ENCODE measurements around the gene PNMA6E.
"Not testable (repeated sequence)": the region's sequence is repeated elsewhere in the genome, so short reads cannot be mapped to it uniquely, and the experiment has no call there.

PNMA6E gene

GRCh38 chrX:153408221-153408721 lies 7.1 kb upstream of the PNMA6E start:
- Histone ChIP-seq H3K9me3 (ENCODE audit: low read depth, low read length) (no peaks in the 10 kb centered on the region), H3K36me3 (ENCODE audit: insufficient read depth, low read length) (no peaks in the 10 kb centered on the region), H3K4me3 (no peak overlapping the region), H3K9ac (ENCODE audit: insufficient read length) (no peak overlapping the region), H3K27ac (no peak overlapping the region)
- no peak for DNase-seq (ENCODE audit: low read depth, low spot score)
- TF ChIP-seq FOXP2 (optimal IDR thresholded peaks at IDR 0.05; ENCODE audit: control extremely low read depth, extremely low read length, insufficient read depth) (no peak), POLR2AphosphoS5 (IDR thresholded peaks at IDR 0.05; ENCODE audit: borderline replicate concordance, low read depth, low read length) (no peak), EZH2 (IDR thresholded peaks at IDR 0.05) (no peak)

DNA sequence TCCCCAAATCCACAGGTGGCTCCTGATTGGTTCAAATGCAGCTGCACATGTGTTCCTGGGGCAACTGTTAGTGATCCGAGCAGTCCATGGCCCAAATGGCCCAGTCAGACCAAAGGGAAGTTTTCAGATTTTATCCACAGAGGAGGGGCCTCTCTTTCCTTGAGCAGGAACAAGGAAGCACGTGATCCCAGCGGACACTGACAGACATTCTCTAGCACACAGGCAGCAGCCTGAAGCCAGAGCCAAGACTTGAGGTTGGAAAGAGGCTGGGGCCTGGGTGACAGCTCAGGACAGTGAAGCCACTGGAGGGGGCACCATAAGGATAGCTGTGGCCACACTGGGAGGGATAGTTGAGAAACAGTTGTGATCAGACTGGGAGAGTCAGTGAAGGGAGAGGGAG lies 6.6 kb upstream of the PNMA6E start:
- Histone ChIP-seq H3K36me3 (ENCODE audit: insufficient read depth, low read length) (no peaks in the 10 kb centered on the region), H3K9me3 (ENCODE audit: low read depth, low read length) (no peaks in the 10 kb centered on the region), H3K9ac (ENCODE audit: insufficient read length) (no peak overlapping the region), H3K4me3 (no peak overlapping the region), H3K27ac (no peak overlapping the region)
- no peak for DNase-seq (ENCODE audit: low read depth, low spot score)
- TF ChIP-seq EZH2 (IDR thresholded peaks at IDR 0.05) (no peak), FOXP2 (optimal IDR thresholded peaks at IDR 0.05; ENCODE audit: control extremely low read depth, extremely low read length, insufficient read depth) (no peak), POLR2AphosphoS5 (IDR thresholded peaks at IDR 0.05; ENCODE audit: borderline replicate concordance, low read depth, low read length) (no peak)

GRCh38 chrX:153406903-153407302 lies 5.8 kb upstream of the PNMA6E start:
- H3K9me3 ChIP-seq (ENCODE audit: low read depth, low read length) = no peaks in the 10 kb centered on the region
- no peak overlapping the region for H3K9ac ChIP-seq (ENCODE audit: insufficient read length)
- no peak for TF ChIP-seq POLR2AphosphoS5 (IDR thresholded peaks at IDR 0.05; ENCODE audit: borderline replicate concordance, low read depth, low read length)
- H3K27ac ChIP-seq = no peak overlapping the region
- no peak overlapping the region for H3K4me3 ChIP-seq
- no peak for DNase-seq (ENCODE audit: low read depth, low spot score)
- no peaks in the 10 kb centered on the region for H3K36me3 ChIP-seq (ENCODE audit: insufficient read depth, low read length)

DNA sequence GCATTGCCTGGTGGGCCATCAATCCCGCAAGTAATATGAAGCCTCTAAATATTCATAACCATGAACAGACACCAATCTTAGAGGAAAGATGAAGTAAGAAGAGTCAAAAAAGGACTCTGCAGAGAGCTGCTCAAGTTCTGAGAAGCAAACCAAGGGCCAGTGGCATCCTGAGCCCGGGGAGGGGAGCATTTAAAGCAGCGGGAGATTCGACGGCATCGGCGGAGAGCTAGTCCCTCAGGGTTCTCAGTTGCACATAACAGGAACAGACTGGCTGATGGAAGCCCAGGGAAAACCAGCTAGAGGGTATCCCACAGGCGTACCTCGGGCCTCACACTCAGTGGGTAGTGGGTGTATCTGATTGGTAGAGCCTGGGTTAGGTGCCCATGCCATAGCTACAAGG lies 4.9 kb upstream of the PNMA6E start:
- TF ChIP-seq EZH2 (IDR thresholded peaks at IDR 0.05) (no peak), FOXP2 (optimal IDR thresholded peaks at IDR 0.05; ENCODE audit: control extremely low read depth, extremely low read length, insufficient read depth) (no peak), POLR2AphosphoS5 (IDR thresholded peaks at IDR 0.05; ENCODE audit: borderline replicate concordance, low read depth, low read length) (no peak)
- DNase-seq (ENCODE audit: low read depth, low spot score) = no peak
- no peaks in the 10 kb centered on the region for H3K9me3 ChIP-seq (ENCODE audit: low read depth, low read length)
- no peaks in the 10 kb centered on the region for H3K36me3 ChIP-seq (ENCODE audit: insufficient read depth, low read length)
- H3K9ac ChIP-seq (ENCODE audit: insufficient read length) = no peak overlapping the region
- H3K4me3 ChIP-seq = no peak overlapping the region
- no peak overlapping the region for H3K27ac ChIP-seq

- Histone ChIP-seq H3K9ac (ENCODE audit: insufficient read length) (no peak overlapping the region), H3K36me3 (ENCODE audit: insufficient read depth, low read length) (no peaks in the 10 kb centered on the region), H3K9me3 (ENCODE audit: low read depth, low read length) (no peaks in the 10 kb centered on the region), H3K27ac (no peak overlapping the region), H3K4me3 (no peak overlapping the region)
- TF ChIP-seq FOXP2 (optimal IDR thresholded peaks at IDR 0.05; ENCODE audit: control extremely low read depth, extremely low read length, insufficient read depth) (no peak), POLR2AphosphoS5 (IDR thresholded peaks at IDR 0.05; ENCODE audit: borderline replicate concordance, low read depth, low read length) (no peak), EZH2 (IDR thresholded peaks at IDR 0.05) (no peak)
- DNase-seq (ENCODE audit: low read depth, low spot score) = no peak
Observed at GRCh38 chrX:153405426-153405825, 4.3 kb upstream of the PNMA6E start.

DNA sequence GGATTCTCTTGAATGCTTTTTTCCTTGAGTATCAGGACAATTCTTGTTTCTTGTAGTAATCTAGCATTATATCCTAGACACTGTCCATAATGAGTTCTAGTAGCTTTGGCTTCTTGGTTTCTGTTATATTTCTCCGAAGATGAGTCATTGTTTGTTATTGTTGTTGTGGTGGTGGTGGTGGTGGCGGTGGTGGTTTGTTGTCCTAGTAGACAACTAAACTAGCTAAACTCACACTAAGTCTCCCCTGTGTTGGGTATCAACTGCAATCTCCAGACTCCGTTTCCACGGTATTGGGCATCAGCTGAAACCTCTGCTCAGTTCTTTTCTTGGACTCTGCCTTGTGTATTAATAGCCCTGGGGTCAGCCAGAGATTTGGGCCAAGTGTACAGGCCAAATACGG lies 3.2 kb upstream of the PNMA6E start:
- H3K4me3 ChIP-seq; H3K9ac ChIP-seq (ENCODE audit: insufficient read length); H3K9me3 ChIP-seq (ENCODE audit: low read depth, low read length); H3K27ac ChIP-seq; H3K36me3 ChIP-seq (ENCODE audit: insufficient read depth, low read length); DNase-seq (ENCODE audit: low read depth, low spot score): not testable (repeated sequence)

- no peak for DNase-seq (ENCODE audit: low read depth, low spot score)
- no peaks in the 10 kb centered on the region for H3K9me3 ChIP-seq (ENCODE audit: low read depth, low read length)
- no peaks in the 10 kb centered on the region for H3K36me3 ChIP-seq (ENCODE audit: insufficient read depth, low read length)
- TF ChIP-seq EZH2 (IDR thresholded peaks at IDR 0.05) = no peak
- no peak for TF ChIP-seq FOXP2 (optimal IDR thresholded peaks at IDR 0.05; ENCODE audit: control extremely low read depth, extremely low read length, insufficient read depth)
- TF ChIP-seq POLR2AphosphoS5 (IDR thresholded peaks at IDR 0.05; ENCODE audit: borderline replicate concordance, low read depth, low read length) = no peak
- no peak overlapping the region for H3K9ac ChIP-seq (ENCODE audit: insufficient read length)
- no peak overlapping the region for H3K4me3 ChIP-seq
- H3K27ac ChIP-seq = no peak overlapping the region
Observed at GRCh38 chrX:153400146-153401132, 711 bp downstream of the PNMA6E start.

DNA sequence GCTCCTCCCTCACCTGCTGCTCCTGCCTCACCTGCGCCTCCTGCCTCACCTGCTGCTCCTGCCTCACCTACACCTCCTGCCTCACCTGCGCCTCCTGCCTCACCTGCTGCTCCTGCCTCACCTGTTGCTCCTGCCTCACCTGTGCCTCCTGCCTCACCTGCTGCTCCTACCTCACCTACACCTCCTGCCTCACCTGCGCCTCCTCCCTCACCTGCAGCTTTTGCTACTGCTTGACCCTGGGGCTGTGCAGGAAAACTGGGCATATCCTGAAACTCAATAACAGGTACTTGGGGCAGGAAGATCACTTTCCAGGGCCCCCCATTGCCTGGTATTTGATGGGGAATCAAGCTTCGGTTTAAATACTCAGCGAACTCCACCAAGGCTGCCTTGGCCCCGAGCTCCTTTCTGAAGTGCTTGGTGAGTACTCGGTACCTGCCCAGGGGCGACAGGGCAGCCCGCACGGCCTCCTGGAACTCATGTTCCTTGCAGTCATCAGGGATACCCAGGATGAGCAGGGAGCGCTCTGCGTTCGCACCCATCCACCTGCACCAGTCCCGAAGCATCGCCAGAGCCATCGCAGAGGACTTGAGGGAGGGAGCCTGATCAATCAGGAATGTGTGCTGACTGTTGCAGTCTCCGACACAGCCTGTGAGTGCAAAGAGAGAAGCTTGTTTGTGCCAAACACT lies 2.7 kb downstream of the PNMA6E start:
- no peaks in the 10 kb centered on the region for H3K9me3 ChIP-seq (ENCODE audit: low read depth, low read length)
- no peaks in the 10 kb centered on the region for H3K36me3 ChIP-seq (ENCODE audit: insufficient read depth, low read length)
- H3K4me3 ChIP-seq = no peak overlapping the region
- H3K9ac ChIP-seq (ENCODE audit: insufficient read length) = no peak overlapping the region
- DNase-seq (ENCODE audit: low read depth, low spot score) = no peak
- TF ChIP-seq EZH2 (IDR thresholded peaks at IDR 0.05) (no peak), POLR2AphosphoS5 (IDR thresholded peaks at IDR 0.05; ENCODE audit: borderline replicate concordance, low read depth, low read length) (no peak), FOXP2 (optimal IDR thresholded peaks at IDR 0.05; ENCODE audit: control extremely low read depth, extremely low read length, insufficient read depth) (no peak)
- H3K27ac ChIP-seq = no peak overlapping the region

Data from SK-N-MC (cell line).